ENCODE data around the gene BCL2L2. TPM values are rescaled to one million over a fixed set of nuclear protein-coding genes. Genes with fewer than 3 reads are reported as not detected.
A peak's percentile ranks its signal among the peaks of the same experiment; 100 is the strongest.

Gene BCL2L2
- polyA plus RNA-seq, 1 donor (not counting 4 experiments of a cell fraction or from before 2014, with no cell fraction given) = 33.9 TPM

GRCh38 chr14:23299986-23300686, 6.5 kb upstream of the BCL2L2 start:
- DNase-seq (ENCODE audit: low read depth, low spot score) (no peak), FAIRE-seq (no peak)
- H3K4me1 ChIP-seq (ENCODE audit: control insufficient read depth, extremely low read depth, insufficient read depth, low read length) = peaks cover 35% of the 10 kb centered on the region
- no peak for TF ChIP-seq CTCF (optimal IDR thresholded peaks at IDR 0.05 in 1 of 3, IDR thresholded peaks at IDR 0.05 in 1 of 3, conservative IDR thresholded peaks at IDR 0.05 in 1 of 3; ENCODE audit: extremely low read depth in 1 of 3, insufficient read depth in 2 of 3, low read length in 3 of 3)
- no peaks in the 10 kb centered on the region for H4K20me1 ChIP-seq (ENCODE audit: control insufficient read depth, extremely low read depth, insufficient read depth, low read length)
- H3K4me3 ChIP-seq (ENCODE audit: control insufficient read depth in 2 of 3, extremely low read depth in 1 of 3, insufficient read depth in 2 of 3, low read depth in 1 of 3, low read length in 3 of 3) = peak overlapping the region; percentile 45 to 94 (median 70)
- H3K9ac ChIP-seq (ENCODE audit: control insufficient read depth, extremely low read depth, insufficient read depth, low read length) = peak overlapping the region; percentile 89
- dilution Hi-C loops (cut with MboI; ENCODE audit: extremely low pct_ligation_motif_present, low sequenced_read_pairs) = no loop called here
- H2AFZ ChIP-seq (ENCODE audit: control insufficient read depth, low read length) = peak overlapping the region; percentile 75
- H3K27ac ChIP-seq (ENCODE audit: control insufficient read depth, insufficient read depth, low read length) = peak overlapping the region; percentile 91
- H3K9me3 ChIP-seq (ENCODE audit: control insufficient read depth, low read depth, low read length) = no peaks in the 10 kb centered on the region
- H3K4me2 ChIP-seq (ENCODE audit: control insufficient read depth, extremely low read depth, insufficient read depth, low read depth, low read length) = peak overlapping the region; percentile 100
- no peaks in the 10 kb centered on the region for H3K79me2 ChIP-seq (ENCODE audit: control insufficient read depth, insufficient read depth, low read length)
- no peaks in the 10 kb centered on the region for H3K27me3 ChIP-seq (ENCODE audit: control insufficient read depth, extremely low read depth, insufficient read depth, low read length)
- H3K9me1 ChIP-seq (ENCODE audit: control insufficient read depth, extremely low read depth, insufficient read depth, low read length) = no peaks in the 10 kb centered on the region
- H3K36me3 ChIP-seq (ENCODE audit: control insufficient read depth in 2 of 2, extremely low read depth in 1 of 2, insufficient read depth in 2 of 2, low read length in 2 of 2) = no peaks in the 10 kb centered on the region

- no peak for FAIRE-seq
- Histone ChIP-seq H2AFZ (ENCODE audit: control insufficient read depth, low read length) (peak overlapping the region; percentile 75), H4K20me1 (ENCODE audit: control insufficient read depth, extremely low read depth, insufficient read depth, low read length) (no peaks in the 10 kb centered on the region)
These were observed 5.9 kb upstream of the BCL2L2 start for GRCh38 chr14:23300687-23301223.

More at GRCh38 chr14:23300687-23301223, 5.9 kb upstream of the BCL2L2 start:
- Histone ChIP-seq H3K27me3 (ENCODE audit: control insufficient read depth, extremely low read depth, insufficient read depth, low read length) (no peaks in the 10 kb centered on the region), H3K9ac (ENCODE audit: control insufficient read depth, extremely low read depth, insufficient read depth, low read length) (peak overlapping the region; percentile 89), H3K9me1 (ENCODE audit: control insufficient read depth, extremely low read depth, insufficient read depth, low read length) (no peaks in the 10 kb centered on the region), H3K4me2 (ENCODE audit: control insufficient read depth, extremely low read depth, insufficient read depth, low read depth, low read length) (peak overlapping the region; percentile 100), H3K9me3 (ENCODE audit: control insufficient read depth, low read depth, low read length) (no peaks in the 10 kb centered on the region), H3K36me3 (ENCODE audit: control insufficient read depth in 2 of 2, extremely low read depth in 1 of 2, insufficient read depth in 2 of 2, low read length in 2 of 2) (no peaks in the 10 kb centered on the region), H3K4me3 (ENCODE audit: control insufficient read depth in 2 of 3, extremely low read depth in 1 of 3, insufficient read depth in 2 of 3, low read depth in 1 of 3, low read length in 3 of 3) (peak overlapping the region; percentile 45 to 94 (median 70)), H3K4me1 (ENCODE audit: control insufficient read depth, extremely low read depth, insufficient read depth, low read length) (peaks cover 35% of the 10 kb centered on the region), H3K79me2 (ENCODE audit: control insufficient read depth, insufficient read depth, low read length) (no peaks in the 10 kb centered on the region), H3K27ac (ENCODE audit: control insufficient read depth, insufficient read depth, low read length) (peak overlapping the region; percentile 91)
- TF ChIP-seq EZH2 (IDR thresholded peaks at IDR 0.05; ENCODE audit: low read length) (no peak), CTCF (optimal IDR thresholded peaks at IDR 0.05 in 1 of 3, IDR thresholded peaks at IDR 0.05 in 1 of 3, conservative IDR thresholded peaks at IDR 0.05 in 1 of 3; ENCODE audit: extremely low read depth in 1 of 3, insufficient read depth in 2 of 3, low read length in 3 of 3) (no peak)
- no peak for DNase-seq (ENCODE audit: low read depth, low spot score)
- dilution Hi-C loops (cut with MboI; ENCODE audit: extremely low pct_ligation_motif_present, low sequenced_read_pairs) = no loop called here

Measured in keratinocyte (primary cell).